AG04449 (cell line): ENCODE results near the gene ITPR2.
A peak's percentile ranks its signal among the peaks of the same experiment; 100 is the strongest.
"Not testable (repeated sequence)": the region's sequence is repeated elsewhere in the genome, so short reads cannot be mapped to it uniquely, and the experiment has no call there.

Source experiments
- CTCF ChIA-PET: fragments of 350-600 bp; formaldehyde crosslinking; extraction: SDS; loops from one replicate; lab custom pipeline; 2021; ENCODE audit warnings: antibody characterized with exemption; lab: Yijun Ruan, JAX
- POLR2A ChIA-PET: fragments of 400-600, 350-600 bp; formaldehyde crosslinking; extraction: SDS; loops from one replicate; lab custom pipeline; 2020; ENCODE audit warnings: antibody characterized with exemption, inconsistent platforms; lab: Yijun Ruan, JAX
- DNase-seq: peaks from one replicate; pipeline ENCODE4 v3.0.0-alpha.2; 2010; ENCODE audit warnings: low read depth, low spot score
- H3K4me3 ChIP-seq: 2 replicates; pipeline ENCODE4 v1.5.1; 2011; ENCODE audit warnings: low read depth, mild to moderate bottlenecking, control low read depth, low read length
- CTCF ChIP-seq: IDR thresholded peaks from one replicate; pipeline ENCODE4 v1.5.1; 2011; ENCODE audit warnings: mild to moderate bottlenecking, moderate library complexity, low read length, control low read depth, inconsistent platforms; ENCODE audit not compliant: insufficient read depth; ENCODE audit errors: missing control alignments

ITPR2 gene

GRCh38 chr12:26786865-26787514 is 46.0 kb downstream of the ITPR2 start:
- no peak overlapping the region for H3K4me3 ChIP-seq
- no peak for TF ChIP-seq CTCF
- POLR2A ChIA-PET = interaction anchor here (0.9 kb wide), 1 partner anchor 45 kb away, joined by 4 read pairs; no protein-coding TSS in a partner anchor
- CTCF ChIA-PET = interaction anchor here (1.3 kb wide), 1 partner anchor 227 kb away, joined by 5 read pairs; the partner anchor contains the start of gene TM7SF3
- peak; percentile 33 for DNase-seq

- no peak overlapping the region for H3K4me3 ChIP-seq
- ChIA-PET POLR2A (no interaction called here), CTCF (interaction anchor here (1.3 kb wide), 1 partner anchor 227 kb away, joined by 5 read pairs; the partner anchor contains the start of gene TM7SF3)
- DNase-seq = no peak
- no peak for TF ChIP-seq CTCF
These were observed 46.5 kb downstream of the ITPR2 start for GRCh38 chr12:26786491-26786864.

GRCh38 chr12:26783816-26784379 is 49.1 kb downstream of the ITPR2 start:
- H3K4me3 ChIP-seq, CTCF ChIA-PET, POLR2A ChIA-PET, DNase-seq: not testable (repeated sequence)

GRCh38 chr12:26783131-26783526 is 49.9 kb downstream of the ITPR2 start:
- no peak for DNase-seq
- H3K4me3 ChIP-seq = no peak overlapping the region
- TF ChIP-seq CTCF = no peak
- POLR2A ChIA-PET = no interaction called here
- CTCF ChIA-PET = no interaction called here

GRCh38 chr12:26782372-26783130 is 50.4 kb downstream of the ITPR2 start:
- CTCF ChIA-PET = no interaction called here
- POLR2A ChIA-PET = no interaction called here
- no peak for TF ChIP-seq CTCF
- DNase-seq = no peak
- no peak overlapping the region for H3K4me3 ChIP-seq

GRCh38 chr12:26780656-26781055 is 52.3 kb downstream of the ITPR2 start:
- DNase-seq, POLR2A ChIA-PET, H3K4me3 ChIP-seq: not testable (repeated sequence)
- CTCF ChIA-PET = interaction anchor here (0.8 kb wide), 1 partner anchor 64 kb away, joined by 3 read pairs; no protein-coding TSS in a partner anchor

- H3K4me3 ChIP-seq, DNase-seq, POLR2A ChIA-PET, CTCF ChIA-PET: not testable (repeated sequence)
These were observed 54.7 kb downstream of the ITPR2 start for GRCh38 chr12:26778173-26778775.
